ENCODE results near the gene REV1. TPM values are rescaled to one million over a fixed set of nuclear protein-coding genes. Genes with fewer than 3 reads are reported as not detected.

REV1 gene
- total RNA-seq, 1 experiment from 2014 or later = 38.7 TPM

GRCh38 chr2:99398303-99398702 is 91.5 kb downstream of the REV1 start:
- Mint-ChIP-seq H3K4me3 (no peak overlapping the region), H3K27me3 (ENCODE audit: low read depth) (no peaks in the 10 kb centered on the region), H3K36me3 (peaks cover 81% of the 10 kb centered on the region), H3K4me1 (peaks cover 16% of the 10 kb centered on the region), H3K9me3 (no peaks in the 10 kb centered on the region), H3K27ac (peak overlapping the region; percentile 59)
- TF ChIP-seq ZNF532 (CRISPR knock-in tag; IDR thresholded peaks at IDR 0.05; ENCODE audit: borderline replicate concordance) (no peak), NR3C1 (CRISPR knock-in tag; conservative IDR thresholded peaks at IDR 0.05; ENCODE audit: low read depth) (no peak), JAZF1 (CRISPR knock-in tag; IDR thresholded peaks at IDR 0.05) (no peak), IRF1 (CRISPR knock-in tag; IDR thresholded peaks at IDR 0.05) (no peak), ATF3 (CRISPR knock-in tag; conservative IDR thresholded peaks at IDR 0.05) (no peak), ZNF396 (CRISPR knock-in tag; IDR thresholded peaks at IDR 0.05; ENCODE audit: borderline replicate concordance) (no peak), KAT7 (CRISPR knock-in tag; IDR thresholded peaks at IDR 0.05; ENCODE audit: borderline replicate concordance) (no peak)
- POLR2A ChIA-PET = no interaction called here
- DNase-seq (ENCODE audit: low spot score) (no peak), ATAC-seq (no peak)
- CTCF ChIA-PET = no interaction called here

- Mint-ChIP-seq H3K27me3 (ENCODE audit: low read depth) (no peaks in the 10 kb centered on the region), H3K36me3 (peaks cover 76% of the 10 kb centered on the region), H3K27ac (peak overlapping the region; percentile 91; the same call in 1 of the 2 replicates), H3K9me3 (no peaks in the 10 kb centered on the region), H3K4me3 (no peak overlapping the region), H3K4me1 (peaks cover 7% of the 10 kb centered on the region)
- TF ChIP-seq NFYB (CRISPR knock-in tag; conservative IDR thresholded peaks at IDR 0.05; ENCODE audit: low read depth) (no peak), CREM (CRISPR knock-in tag; IDR thresholded peaks at IDR 0.05) (no peak), USF1 (CRISPR knock-in tag; IDR thresholded peaks at IDR 0.05) (no peak), ZBTB21 (CRISPR knock-in tag; IDR thresholded peaks at IDR 0.05; ENCODE audit: borderline replicate concordance) (no peak), ZNF138 (CRISPR knock-in tag; conservative IDR thresholded peaks at IDR 0.05) (no peak), PRDM15 (CRISPR knock-in tag; IDR thresholded peaks at IDR 0.05) (no peak), ZNF512 (CRISPR knock-in tag; IDR thresholded peaks at IDR 0.05; ENCODE audit: borderline replicate concordance) (no peak), OVOL2 (CRISPR knock-in tag; IDR thresholded peaks at IDR 0.05; ENCODE audit: borderline replicate concordance) (no peak), ATF6 (CRISPR knock-in tag; IDR thresholded peaks at IDR 0.05) (no peak)
- ATAC-seq (no peak; the same call in 1 of the 2 replicates), DNase-seq (ENCODE audit: low spot score) (no peak)
- ChIA-PET CTCF (no interaction called here), POLR2A (no interaction called here)
Observed at GRCh38 chr2:99397266-99397920, 92.4 kb downstream of the REV1 start.

All from WTC11 (cell line).